ENCODE measurements around the gene NPS. TPM values are rescaled to one million over a fixed set of nuclear protein-coding genes. Genes with fewer than 3 reads are reported as not detected.

NPS gene, protein sequence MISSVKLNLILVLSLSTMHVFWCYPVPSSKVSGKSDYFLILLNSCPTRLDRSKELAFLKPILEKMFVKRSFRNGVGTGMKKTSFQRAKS
- total RNA-seq, result not detected

DNA sequence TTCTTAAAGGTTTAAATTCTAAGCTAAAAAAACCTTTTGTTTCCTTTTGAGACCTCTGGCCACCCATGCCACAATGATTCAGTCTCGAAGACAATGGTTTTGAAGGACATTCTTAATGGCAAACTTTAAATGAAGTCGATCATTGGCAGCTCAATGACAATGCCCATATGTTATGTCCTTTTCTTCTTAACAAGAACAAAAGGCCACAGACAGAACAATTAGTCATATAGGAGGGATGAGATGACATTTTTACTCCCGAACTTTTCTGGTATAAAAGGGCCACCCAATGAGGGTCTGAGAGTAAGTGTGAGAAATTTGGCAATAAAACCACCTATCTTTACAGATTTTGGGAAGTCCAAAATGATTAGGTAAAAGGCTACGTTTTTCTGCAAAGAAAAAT, at the start of gene NPS:
Gene NPS, plus strand, starts transcription at position 301 of the 400 bp plus-strand sequence. Its CDS starts 60 bp downstream, at position 361.
- no peak within 1 kb of the TSS for H3K9ac ChIP-seq (ENCODE audit: low read depth in 1 of 3, low read length in 3 of 3)
- H3K4me3 ChIP-seq (ENCODE audit: low read length in 3 of 3), result no peak within 1 kb of the TSS
- H3K27ac ChIP-seq (ENCODE audit: low read depth, low read length), result no peak within 1 kb of the TSS
- H3K36me3 ChIP-seq (ENCODE audit: control insufficient read depth in 3 of 3, insufficient read depth in 3 of 3, low read length in 3 of 3), result no peaks in the 10 kb centered on the region
- H3K9me3 ChIP-seq (ENCODE audit: control insufficient read depth in 3 of 3, low read length in 3 of 3), result peaks cover 0 to 5% (median 2%) of the 10 kb centered on the region in 3 donors
- H3K27me3 ChIP-seq (ENCODE audit: control insufficient read depth in 3 of 3, insufficient read depth in 3 of 3, low read length in 3 of 3), result no peaks in the 10 kb centered on the region
- no peaks in the 10 kb centered on the region for H3K4me1 ChIP-seq (ENCODE audit: control insufficient read depth in 3 of 3, insufficient read depth in 3 of 3, low read length in 3 of 3)

DNA sequence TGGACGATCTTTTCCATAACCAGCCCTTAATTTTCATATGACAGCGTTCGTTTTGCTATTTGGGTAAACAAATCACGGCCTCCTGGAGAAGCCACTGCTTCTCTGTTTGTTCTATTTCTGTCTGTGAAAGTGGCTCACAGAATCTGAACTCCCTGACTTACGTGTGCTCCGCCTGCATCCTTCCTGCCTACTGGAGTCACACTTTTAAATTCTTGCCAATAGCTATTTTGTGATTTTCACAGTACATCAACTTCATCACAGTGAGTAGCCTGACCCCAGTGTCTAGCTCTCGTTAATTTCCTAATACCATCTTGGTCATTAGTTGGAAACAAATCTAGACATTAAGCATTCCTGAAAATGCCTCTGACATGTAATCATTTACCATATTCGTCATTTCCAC, 49.0 kb upstream of the NPS start:
- no peak overlapping the region for H3K27ac ChIP-seq (ENCODE audit: low read depth, low read length)
- peaks cover 0 to 4% (median 0%) of the 10 kb centered on the region in 3 donors for H3K9me3 ChIP-seq (ENCODE audit: control insufficient read depth in 3 of 3, low read length in 3 of 3)
- no peak overlapping the region for H3K4me3 ChIP-seq (ENCODE audit: low read length in 3 of 3)
- no peaks in the 10 kb centered on the region for H3K36me3 ChIP-seq (ENCODE audit: control insufficient read depth in 3 of 3, insufficient read depth in 3 of 3, low read length in 3 of 3)
- H3K4me1 ChIP-seq (ENCODE audit: control insufficient read depth in 3 of 3, insufficient read depth in 3 of 3, low read length in 3 of 3), result peaks cover 0 to 2% (median 0%) of the 10 kb centered on the region in 3 donors
- peaks cover 4 to 16% (median 8%) of the 10 kb centered on the region in 3 donors for H3K27me3 ChIP-seq (ENCODE audit: control insufficient read depth in 3 of 3, insufficient read depth in 3 of 3, low read length in 3 of 3)
- no peak overlapping the region for H3K9ac ChIP-seq (ENCODE audit: low read depth in 1 of 3, low read length in 3 of 3)

DNA sequence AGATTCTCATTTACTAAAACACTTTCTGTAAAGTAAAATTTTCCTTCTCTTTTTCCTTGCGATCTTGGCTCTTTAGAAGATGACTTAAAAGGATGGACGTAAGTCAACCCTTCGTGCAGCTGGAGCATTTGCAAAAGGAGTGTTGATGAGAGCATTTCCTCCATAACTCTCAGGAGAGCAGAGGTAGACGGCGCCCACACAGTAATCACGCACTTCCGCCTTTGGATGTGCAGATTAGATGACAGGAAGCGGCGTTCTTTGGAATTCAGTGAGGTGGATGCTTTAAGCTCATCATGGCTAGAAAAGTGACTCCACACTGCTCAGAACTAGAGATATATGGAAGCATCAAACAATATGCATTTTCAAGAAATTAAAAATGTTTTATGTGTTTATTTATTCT, 43.0 kb upstream of the NPS start:
- Histone ChIP-seq H3K9ac (ENCODE audit: low read depth in 1 of 3, low read length in 3 of 3) (no peak overlapping the region), H3K36me3 (ENCODE audit: control insufficient read depth in 3 of 3, insufficient read depth in 3 of 3, low read length in 3 of 3) (no peaks in the 10 kb centered on the region), H3K27me3 (ENCODE audit: control insufficient read depth in 3 of 3, insufficient read depth in 3 of 3, low read length in 3 of 3) (peaks cover 0 to 2% (median 0%) of the 10 kb centered on the region in 3 donors), H3K4me3 (ENCODE audit: low read length in 3 of 3) (no peak overlapping the region), H3K4me1 (ENCODE audit: control insufficient read depth in 3 of 3, insufficient read depth in 3 of 3, low read length in 3 of 3) (peaks cover 0 to 3% (median 0%) of the 10 kb centered on the region in 3 donors), H3K9me3 (ENCODE audit: control insufficient read depth in 3 of 3, low read length in 3 of 3) (peaks cover 0 to 4% (median 0%) of the 10 kb centered on the region in 3 donors), H3K27ac (ENCODE audit: low read depth, low read length) (no peak overlapping the region)

DNA sequence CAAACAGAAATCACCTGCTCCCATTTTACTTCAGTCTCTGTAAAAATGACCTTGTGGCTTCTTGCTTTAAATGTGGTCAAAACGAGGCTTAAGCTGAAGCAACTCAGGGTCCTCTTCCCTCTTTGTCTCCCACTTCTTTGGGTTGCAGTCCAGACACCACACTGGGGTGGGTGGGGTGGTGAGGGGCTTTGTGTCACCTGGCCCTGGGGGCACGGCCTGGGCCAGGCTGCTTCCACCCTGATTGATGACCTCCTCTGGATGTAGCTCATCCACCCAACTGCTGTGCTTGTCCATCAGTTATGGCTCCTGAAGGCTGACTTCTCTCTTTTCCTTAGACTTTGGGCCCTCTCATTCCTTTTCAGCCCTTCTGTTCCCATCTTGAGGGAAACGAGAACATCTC, 26.8 kb upstream of the NPS start:
- H3K4me3 ChIP-seq (ENCODE audit: low read length in 3 of 3), result no peak overlapping the region
- no peaks in the 10 kb centered on the region for H3K9me3 ChIP-seq (ENCODE audit: control insufficient read depth in 3 of 3, low read length in 3 of 3)
- no peaks in the 10 kb centered on the region for H3K36me3 ChIP-seq (ENCODE audit: control insufficient read depth in 3 of 3, insufficient read depth in 3 of 3, low read length in 3 of 3)
- no peak overlapping the region for H3K27ac ChIP-seq (ENCODE audit: low read depth, low read length)
- H3K4me1 ChIP-seq (ENCODE audit: control insufficient read depth in 3 of 3, insufficient read depth in 3 of 3, low read length in 3 of 3), result no peaks in the 10 kb centered on the region
- no peaks in the 10 kb centered on the region for H3K27me3 ChIP-seq (ENCODE audit: control insufficient read depth in 3 of 3, insufficient read depth in 3 of 3, low read length in 3 of 3)
- no peak overlapping the region for H3K9ac ChIP-seq (ENCODE audit: low read depth in 1 of 3, low read length in 3 of 3)

DNA sequence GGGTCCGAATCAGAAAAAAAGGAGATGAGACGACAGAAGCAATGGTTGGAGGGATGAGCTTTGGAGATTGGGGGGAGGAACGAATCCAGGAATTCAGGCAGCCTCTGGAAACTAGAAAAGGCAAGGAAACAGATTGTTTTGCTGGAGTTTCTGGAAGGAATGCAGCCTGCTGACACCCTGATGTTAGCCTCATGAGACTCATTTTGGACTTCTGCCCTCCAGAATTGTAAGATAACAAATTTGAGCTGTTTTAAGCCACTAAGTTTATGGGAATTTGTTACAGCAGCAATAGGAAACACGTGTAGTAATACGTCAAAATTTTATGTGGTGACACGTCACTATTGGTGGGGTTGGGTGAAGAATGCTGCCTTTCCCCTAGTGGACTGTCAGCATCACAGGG, 25.6 kb upstream of the NPS start:
- Histone ChIP-seq H3K36me3 (ENCODE audit: control insufficient read depth in 3 of 3, insufficient read depth in 3 of 3, low read length in 3 of 3) (no peaks in the 10 kb centered on the region), H3K9ac (ENCODE audit: low read depth in 1 of 3, low read length in 3 of 3) (no peak overlapping the region), H3K9me3 (ENCODE audit: control insufficient read depth in 3 of 3, low read length in 3 of 3) (no peaks in the 10 kb centered on the region), H3K27me3 (ENCODE audit: control insufficient read depth in 3 of 3, insufficient read depth in 3 of 3, low read length in 3 of 3) (no peaks in the 10 kb centered on the region), H3K4me3 (ENCODE audit: low read length in 3 of 3) (no peak overlapping the region), H3K27ac (ENCODE audit: low read depth, low read length) (no peak overlapping the region), H3K4me1 (ENCODE audit: control insufficient read depth in 3 of 3, insufficient read depth in 3 of 3, low read length in 3 of 3) (peaks cover 0 to 4% (median 0%) of the 10 kb centered on the region in 3 donors)

DNA sequence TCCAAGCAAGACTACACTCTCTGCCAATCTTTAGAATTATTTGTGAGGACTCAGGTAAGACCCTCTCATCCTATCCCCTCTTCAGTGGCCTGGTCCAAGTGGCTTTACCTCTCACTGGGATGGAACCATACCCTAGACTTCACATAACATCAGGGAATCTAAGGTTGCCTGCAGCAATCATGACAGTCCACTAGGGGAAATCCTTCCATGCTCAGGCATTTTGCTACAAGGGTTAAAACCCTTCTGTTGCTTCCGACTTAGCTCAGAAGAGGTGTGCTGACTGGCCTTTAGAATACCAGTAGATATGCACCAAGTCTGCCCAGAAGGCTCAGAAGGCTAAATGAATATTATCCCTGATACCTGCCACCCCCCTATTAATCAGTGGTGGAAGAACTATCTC, 24.9 kb upstream of the NPS start:
- no peak overlapping the region for H3K27ac ChIP-seq (ENCODE audit: low read depth, low read length)
- H3K36me3 ChIP-seq (ENCODE audit: control insufficient read depth in 3 of 3, insufficient read depth in 3 of 3, low read length in 3 of 3), result no peaks in the 10 kb centered on the region
- H3K27me3 ChIP-seq (ENCODE audit: control insufficient read depth in 3 of 3, insufficient read depth in 3 of 3, low read length in 3 of 3), result no peaks in the 10 kb centered on the region
- H3K9me3 ChIP-seq (ENCODE audit: control insufficient read depth in 3 of 3, low read length in 3 of 3), result no peaks in the 10 kb centered on the region
- H3K9ac ChIP-seq (ENCODE audit: low read depth in 1 of 3, low read length in 3 of 3), result no peak overlapping the region
- no peak overlapping the region for H3K4me3 ChIP-seq (ENCODE audit: low read length in 3 of 3)
- peaks cover 0 to 4% (median 0%) of the 10 kb centered on the region in 3 donors for H3K4me1 ChIP-seq (ENCODE audit: control insufficient read depth in 3 of 3, insufficient read depth in 3 of 3, low read length in 3 of 3)

DNA sequence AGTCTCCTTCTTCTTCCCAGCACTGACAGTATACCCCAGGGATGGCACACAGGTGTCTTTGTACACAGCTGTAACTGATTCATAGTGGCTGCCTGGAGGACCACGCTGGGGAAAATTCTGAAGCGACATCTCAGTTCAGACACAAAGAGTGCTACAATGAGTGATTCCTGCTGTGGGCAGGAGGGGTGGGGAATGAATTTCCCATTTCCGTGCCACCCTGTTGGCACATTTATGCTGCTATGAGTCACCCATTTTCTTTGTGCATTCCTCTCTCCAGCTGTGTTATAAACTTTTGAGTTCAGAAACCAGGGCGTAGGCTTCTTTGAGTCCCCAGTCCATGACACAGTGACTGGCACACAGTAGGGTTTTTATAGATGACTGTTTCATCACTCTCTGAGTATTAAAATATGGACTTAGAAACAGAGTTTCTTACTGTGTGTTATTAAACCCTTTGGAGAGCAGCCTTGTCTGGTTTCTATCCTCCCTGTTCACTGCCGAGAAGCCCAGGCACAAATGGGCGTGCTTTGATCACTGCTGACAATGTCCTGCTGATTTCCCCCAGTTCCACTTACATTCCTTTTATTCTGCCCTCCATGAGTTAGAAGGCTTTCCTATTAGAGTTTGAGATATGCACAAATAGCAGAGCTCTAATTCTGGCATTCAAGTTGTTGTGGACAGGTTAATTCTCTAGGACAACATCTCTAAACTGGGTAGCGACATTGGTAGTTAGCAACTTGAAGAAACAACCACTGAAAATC, 24.0 kb upstream of the NPS start:
- H3K4me1 ChIP-seq (ENCODE audit: control insufficient read depth in 3 of 3, insufficient read depth in 3 of 3, low read length in 3 of 3), result peaks cover 0 to 4% (median 0%) of the 10 kb centered on the region in 3 donors
- H3K36me3 ChIP-seq (ENCODE audit: control insufficient read depth in 3 of 3, insufficient read depth in 3 of 3, low read length in 3 of 3), result no peaks in the 10 kb centered on the region
- H3K9ac ChIP-seq (ENCODE audit: low read depth in 1 of 3, low read length in 3 of 3), result no peak overlapping the region
- no peak overlapping the region for H3K27ac ChIP-seq (ENCODE audit: low read depth, low read length)
- peaks cover 0 to 3% (median 0%) of the 10 kb centered on the region in 3 donors for H3K27me3 ChIP-seq (ENCODE audit: control insufficient read depth in 3 of 3, insufficient read depth in 3 of 3, low read length in 3 of 3)
- no peak overlapping the region for H3K4me3 ChIP-seq (ENCODE audit: low read length in 3 of 3)
- no peaks in the 10 kb centered on the region for H3K9me3 ChIP-seq (ENCODE audit: control insufficient read depth in 3 of 3, low read length in 3 of 3)

DNA sequence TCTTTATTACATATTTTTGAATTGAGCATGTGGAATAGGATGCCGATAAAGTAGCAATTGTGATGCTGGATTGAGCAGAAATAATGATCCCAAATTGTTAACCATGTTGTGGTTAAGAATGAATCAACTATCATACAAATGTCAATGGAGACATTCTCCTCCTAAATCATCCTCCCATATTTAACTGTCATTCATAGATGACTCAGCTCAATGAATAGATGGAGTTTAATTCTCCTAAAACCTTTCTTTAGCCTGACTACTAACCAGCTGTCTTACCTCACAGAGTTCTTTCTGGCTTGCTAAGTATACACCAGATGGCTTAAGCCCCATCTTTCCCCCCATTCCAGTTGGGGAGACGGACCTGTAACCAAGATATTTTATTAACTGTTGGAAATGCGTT, 23.4 kb upstream of the NPS start:
- H3K4me3 ChIP-seq (ENCODE audit: low read length in 3 of 3), result no peak overlapping the region
- H3K27ac ChIP-seq (ENCODE audit: low read depth, low read length), result no peak overlapping the region
- no peaks in the 10 kb centered on the region for H3K36me3 ChIP-seq (ENCODE audit: control insufficient read depth in 3 of 3, insufficient read depth in 3 of 3, low read length in 3 of 3)
- no peak overlapping the region for H3K9ac ChIP-seq (ENCODE audit: low read depth in 1 of 3, low read length in 3 of 3)
- peaks cover 0 to 3% (median 0%) of the 10 kb centered on the region in 3 donors for H3K27me3 ChIP-seq (ENCODE audit: control insufficient read depth in 3 of 3, insufficient read depth in 3 of 3, low read length in 3 of 3)
- H3K4me1 ChIP-seq (ENCODE audit: control insufficient read depth in 3 of 3, insufficient read depth in 3 of 3, low read length in 3 of 3), result peaks cover 0 to 4% (median 0%) of the 10 kb centered on the region in 3 donors
- H3K9me3 ChIP-seq (ENCODE audit: control insufficient read depth in 3 of 3, low read length in 3 of 3), result no peaks in the 10 kb centered on the region

DNA sequence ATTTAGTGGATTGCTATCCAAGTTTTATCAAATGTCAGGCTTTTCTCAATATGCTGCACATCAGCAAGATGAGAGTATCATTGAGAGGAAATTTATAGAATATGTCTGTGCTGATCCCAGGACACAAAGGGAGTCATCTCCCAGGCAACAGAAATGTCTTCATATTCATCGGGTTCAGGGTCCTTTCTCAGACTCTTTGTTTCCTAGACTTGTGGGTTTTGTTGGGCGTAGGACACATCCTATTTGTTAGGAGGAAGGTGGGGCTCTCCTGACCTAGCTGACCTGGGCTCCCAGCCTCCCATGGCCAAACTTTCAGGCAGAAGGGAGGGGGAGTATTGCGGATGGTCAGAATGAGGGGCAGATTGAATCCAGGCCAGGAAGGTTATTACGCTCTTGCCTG, 22.9 kb upstream of the NPS start:
- H3K9me3 ChIP-seq (ENCODE audit: control insufficient read depth in 3 of 3, low read length in 3 of 3), result no peaks in the 10 kb centered on the region
- H3K4me1 ChIP-seq (ENCODE audit: control insufficient read depth in 3 of 3, insufficient read depth in 3 of 3, low read length in 3 of 3), result peaks cover 0 to 4% (median 0%) of the 10 kb centered on the region in 3 donors
- H3K36me3 ChIP-seq (ENCODE audit: control insufficient read depth in 3 of 3, insufficient read depth in 3 of 3, low read length in 3 of 3), result no peaks in the 10 kb centered on the region
- H3K27me3 ChIP-seq (ENCODE audit: control insufficient read depth in 3 of 3, insufficient read depth in 3 of 3, low read length in 3 of 3), result peaks cover 0 to 3% (median 0%) of the 10 kb centered on the region in 3 donors
- H3K9ac ChIP-seq (ENCODE audit: low read depth in 1 of 3, low read length in 3 of 3), result no peak overlapping the region
- H3K27ac ChIP-seq (ENCODE audit: low read depth, low read length), result no peak overlapping the region
- H3K4me3 ChIP-seq (ENCODE audit: low read length in 3 of 3), result no peak overlapping the region

DNA sequence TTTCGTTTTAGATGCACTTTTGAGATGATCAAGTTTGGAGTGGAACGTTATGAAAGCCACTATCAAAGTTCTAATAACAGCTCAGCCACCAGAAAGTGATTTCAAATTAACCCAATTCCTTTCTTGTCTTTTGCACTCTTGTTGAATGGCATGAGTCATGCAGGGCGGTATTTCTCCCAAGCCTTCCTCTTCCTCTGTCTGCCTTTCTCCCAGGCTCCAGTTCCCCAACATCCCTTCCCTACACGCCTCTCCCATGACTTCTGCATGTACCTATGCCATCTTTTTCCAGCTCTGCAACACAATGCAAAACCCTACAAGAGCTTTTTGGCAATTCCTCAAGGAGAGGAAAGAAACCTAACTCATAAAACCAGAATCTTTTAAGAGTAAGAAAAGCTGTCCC, 21.8 kb upstream of the NPS start:
- Histone ChIP-seq H3K27me3 (ENCODE audit: control insufficient read depth in 3 of 3, insufficient read depth in 3 of 3, low read length in 3 of 3) (peaks cover 0 to 3% (median 0%) of the 10 kb centered on the region in 3 donors), H3K4me1 (ENCODE audit: control insufficient read depth in 3 of 3, insufficient read depth in 3 of 3, low read length in 3 of 3) (peaks cover 0 to 4% (median 0%) of the 10 kb centered on the region in 3 donors), H3K27ac (ENCODE audit: low read depth, low read length) (no peak overlapping the region), H3K9ac (ENCODE audit: low read depth in 1 of 3, low read length in 3 of 3) (no peak overlapping the region), H3K9me3 (ENCODE audit: control insufficient read depth in 3 of 3, low read length in 3 of 3) (no peaks in the 10 kb centered on the region), H3K36me3 (ENCODE audit: control insufficient read depth in 3 of 3, insufficient read depth in 3 of 3, low read length in 3 of 3) (no peaks in the 10 kb centered on the region), H3K4me3 (ENCODE audit: low read length in 3 of 3) (no peak overlapping the region)

Data from skeletal muscle tissue (tissue), 4 donors.